Body of pancreas (tissue), 4 donors: ENCODE measurements around the gene ABCA8.

Experiments used
- POLR2A ChIP-seq, 3 donors: fragments of 450-650 bp; IDR thresholded peaks; one replicate each; pipeline ENCODE4 v1.6.1; 2016; ENCODE audit warnings: antibody characterized with exemption in 3 of 3, mild to moderate bottlenecking in 2 of 3
- TF ChIP-seq, protein P1 (sequence below), 7 experiments: fragments of 450-650 bp in 4 of 7; fragments of 200-600 bp in 3 of 7; sonication (generic) in 3 of 7; IDR thresholded peaks; one replicate each; pipeline ENCODE4 v1.5.1; 2016 to 2019; ENCODE audit warnings: antibody characterized with exemption in 7 of 7

DNA sequence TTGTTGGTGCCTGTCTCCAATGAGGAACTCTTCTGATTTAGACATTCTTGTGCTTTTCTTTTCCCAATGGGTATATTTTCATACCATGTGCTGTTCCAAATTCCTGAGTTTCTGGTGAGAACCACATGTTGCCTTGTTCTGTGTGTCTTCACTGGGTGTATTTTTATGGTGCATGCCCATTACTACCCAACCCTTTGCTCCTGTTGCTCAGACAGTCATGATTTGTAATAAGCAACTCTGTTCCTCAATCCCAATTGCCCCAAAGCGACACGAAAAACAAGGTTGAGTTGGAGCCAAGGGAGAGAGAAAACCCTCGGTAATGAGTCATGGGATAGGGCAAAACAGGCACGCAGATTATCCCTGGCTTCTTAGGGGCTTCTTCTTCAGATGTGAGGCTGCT is 101.8 kb downstream of the ABCA8 start:
- TF ChIP-seq, protein P1, sequence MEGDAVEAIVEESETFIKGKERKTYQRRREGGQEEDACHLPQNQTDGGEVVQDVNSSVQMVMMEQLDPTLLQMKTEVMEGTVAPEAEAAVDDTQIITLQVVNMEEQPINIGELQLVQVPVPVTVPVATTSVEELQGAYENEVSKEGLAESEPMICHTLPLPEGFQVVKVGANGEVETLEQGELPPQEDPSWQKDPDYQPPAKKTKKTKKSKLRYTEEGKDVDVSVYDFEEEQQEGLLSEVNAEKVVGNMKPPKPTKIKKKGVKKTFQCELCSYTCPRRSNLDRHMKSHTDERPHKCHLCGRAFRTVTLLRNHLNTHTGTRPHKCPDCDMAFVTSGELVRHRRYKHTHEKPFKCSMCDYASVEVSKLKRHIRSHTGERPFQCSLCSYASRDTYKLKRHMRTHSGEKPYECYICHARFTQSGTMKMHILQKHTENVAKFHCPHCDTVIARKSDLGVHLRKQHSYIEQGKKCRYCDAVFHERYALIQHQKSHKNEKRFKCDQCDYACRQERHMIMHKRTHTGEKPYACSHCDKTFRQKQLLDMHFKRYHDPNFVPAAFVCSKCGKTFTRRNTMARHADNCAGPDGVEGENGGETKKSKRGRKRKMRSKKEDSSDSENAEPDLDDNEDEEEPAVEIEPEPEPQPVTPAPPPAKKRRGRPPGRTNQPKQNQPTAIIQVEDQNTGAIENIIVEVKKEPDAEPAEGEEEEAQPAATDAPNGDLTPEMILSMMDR (IDR thresholded peaks at IDR 0.05) = no peak
- TF ChIP-seq POLR2A (IDR thresholded peaks at IDR 0.05) = no peak
